Measurements from ENCODE around the gene PKD2. TPM values are rescaled to one million over a fixed set of nuclear protein-coding genes. Genes with fewer than 3 reads are reported as not detected.
A peak's percentile ranks its signal among the peaks of the same experiment; 100 is the strongest.

Gene PKD2
- total and polyA plus RNA-seq, 12 donors = 6.5 to 21.5 (median 14.4) TPM

GRCh38 chr4:88029556-88029955 lies 22.1 kb downstream of the PKD2 start:
- Histone ChIP-seq H3K36me3 (peaks cover 0 to 67% (median 15%) of the 10 kb centered on the region in 9 donors), H3K27me3 (no peaks in the 10 kb centered on the region), H3K4me1 (peaks cover 0 to 17% (median 3%) of the 10 kb centered on the region in 9 donors), H3K4me3 (no peak overlapping the region), H3K27ac (peak overlapping the region in 1 of 10 donors; percentile 22), H3K9me3 (peaks cover 0 to 16% (median 2%) of the 10 kb centered on the region in 11 donors)
- no peak for TF ChIP-seq CTCF (IDR thresholded peaks at IDR 0.05)
- intact Hi-C loops (cut with DNase I) = no loop called here
- 77 to 81% methylated on average over 3 of the region's 3 CpGs for WGBS, 2 donors
- ATAC-seq = no peak
- DNase-seq = no peak

DNA sequence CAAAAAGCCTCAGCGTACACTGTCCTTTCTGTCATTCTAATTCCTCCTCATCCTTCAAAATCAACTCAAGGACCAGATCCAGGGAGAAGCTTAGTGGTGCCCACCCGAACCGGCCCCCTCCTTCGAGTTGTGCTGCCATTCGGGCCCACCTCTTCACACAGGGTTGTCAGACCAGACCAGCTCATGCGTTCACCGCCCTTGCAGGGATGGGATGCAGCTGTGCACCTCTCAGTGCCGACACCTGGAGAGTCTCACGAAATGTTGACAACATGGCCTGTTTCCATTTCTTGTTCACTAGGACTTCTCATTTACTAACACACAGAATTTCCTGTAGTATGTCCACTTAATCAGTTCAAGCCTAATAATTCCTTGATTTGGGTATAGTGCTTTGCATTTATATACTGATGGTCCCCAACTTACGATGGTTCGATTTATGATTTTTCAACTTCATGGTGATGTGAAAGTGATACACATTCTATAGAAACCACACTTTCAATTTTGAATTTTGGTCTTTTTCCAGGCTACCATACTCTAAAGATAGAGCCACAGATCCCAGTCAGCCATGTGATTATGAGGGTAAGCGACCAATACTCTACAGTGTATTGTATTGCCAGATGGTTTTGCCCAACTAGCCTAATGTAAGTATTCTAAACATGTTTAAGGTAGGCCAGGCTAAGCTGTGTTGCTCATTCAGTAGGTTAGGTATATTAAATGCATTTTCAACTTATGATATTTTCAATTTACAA lies 23.3 kb downstream of the PKD2 start:
- WGBS, 2 donors = 79 to 81% methylated on average over 12 of the region's 12 CpGs
- H3K36me3 ChIP-seq = peaks cover 0 to 64% (median 13%) of the 10 kb centered on the region in 9 donors
- no peaks in the 10 kb centered on the region for H3K27me3 ChIP-seq
- H3K4me1 ChIP-seq = peaks cover 0 to 17% (median 3%) of the 10 kb centered on the region in 9 donors
- intact Hi-C loops (cut with DNase I) = loop anchor here in 5 of 10 donors (5.0 to 10.0 kb wide), 3 partner anchors 182 to 484 kb away; no protein-coding TSS in a partner anchor
- DNase-seq (no peak), ATAC-seq (no peak)
- no peak for TF ChIP-seq CTCF (IDR thresholded peaks at IDR 0.05)
- H3K27ac ChIP-seq = no peak overlapping the region
- no peak overlapping the region for H3K4me3 ChIP-seq
- H3K9me3 ChIP-seq = peaks cover 0 to 9% (median 2%) of the 10 kb centered on the region in 11 donors

- no peak overlapping the region for H3K27ac ChIP-seq
- H3K9me3 ChIP-seq = no peaks in the 10 kb centered on the region
- TF ChIP-seq CTCF (IDR thresholded peaks at IDR 0.05) = peak; percentile 42 to 82 (median 67)
- intact Hi-C loops (cut with DNase I) = loop anchor here in 8 of 10 donors (2.0 to 10.0 kb wide), 5 partner anchors 177 to 481 kb away; no protein-coding TSS in a partner anchor
- H3K27me3 ChIP-seq = no peaks in the 10 kb centered on the region
- peak in 1 of 2 donors; percentile 54 for DNase-seq
- H3K4me3 ChIP-seq = no peak overlapping the region
- ATAC-seq = peak in 5 of 8 donors; percentile 29 to 60 (median 47)
- H3K4me1 ChIP-seq = peaks cover 0 to 10% (median under 1%) of the 10 kb centered on the region in 9 donors
- H3K36me3 ChIP-seq = peaks cover 0 to 69% (median 26%) of the 10 kb centered on the region in 9 donors
Measured at GRCh38 chr4:88033309-88033708, 25.9 kb downstream of the PKD2 start.

- WGBS, 2 donors = 88 to 94% methylated on average over 2 of the region's 2 CpGs
- no peak for ATAC-seq
- H3K4me3 ChIP-seq = no peak overlapping the region
- intact Hi-C loops (cut with DNase I) = loop anchor here in 6 of 10 donors (5.0 to 10.0 kb wide), 4 partner anchors 172 to 480 kb away; no protein-coding TSS in a partner anchor
- peaks cover 0 to 89% (median 40%) of the 10 kb centered on the region in 9 donors for H3K36me3 ChIP-seq
- H3K4me1 ChIP-seq = no peaks in the 10 kb centered on the region
- no peak for TF ChIP-seq CTCF (IDR thresholded peaks at IDR 0.05)
- no peaks in the 10 kb centered on the region for H3K9me3 ChIP-seq
- DNase-seq = no peak
- no peak overlapping the region for H3K27ac ChIP-seq
- no peaks in the 10 kb centered on the region for H3K27me3 ChIP-seq
Measured at GRCh38 chr4:88035292-88035691, 27.9 kb downstream of the PKD2 start.
